ENCODE data around the gene SEPTIN11. TPM values are rescaled to one million over a fixed set of nuclear protein-coding genes. Genes with fewer than 3 reads are reported as not detected.
"Not testable (repeated sequence)": the region's sequence is repeated elsewhere in the genome, so short reads cannot be mapped to it uniquely, and the experiment has no call there.

Gene SEPTIN11
- total RNA-seq, 2 donors from 2014 or later: 101 to 135 TPM

DNA sequence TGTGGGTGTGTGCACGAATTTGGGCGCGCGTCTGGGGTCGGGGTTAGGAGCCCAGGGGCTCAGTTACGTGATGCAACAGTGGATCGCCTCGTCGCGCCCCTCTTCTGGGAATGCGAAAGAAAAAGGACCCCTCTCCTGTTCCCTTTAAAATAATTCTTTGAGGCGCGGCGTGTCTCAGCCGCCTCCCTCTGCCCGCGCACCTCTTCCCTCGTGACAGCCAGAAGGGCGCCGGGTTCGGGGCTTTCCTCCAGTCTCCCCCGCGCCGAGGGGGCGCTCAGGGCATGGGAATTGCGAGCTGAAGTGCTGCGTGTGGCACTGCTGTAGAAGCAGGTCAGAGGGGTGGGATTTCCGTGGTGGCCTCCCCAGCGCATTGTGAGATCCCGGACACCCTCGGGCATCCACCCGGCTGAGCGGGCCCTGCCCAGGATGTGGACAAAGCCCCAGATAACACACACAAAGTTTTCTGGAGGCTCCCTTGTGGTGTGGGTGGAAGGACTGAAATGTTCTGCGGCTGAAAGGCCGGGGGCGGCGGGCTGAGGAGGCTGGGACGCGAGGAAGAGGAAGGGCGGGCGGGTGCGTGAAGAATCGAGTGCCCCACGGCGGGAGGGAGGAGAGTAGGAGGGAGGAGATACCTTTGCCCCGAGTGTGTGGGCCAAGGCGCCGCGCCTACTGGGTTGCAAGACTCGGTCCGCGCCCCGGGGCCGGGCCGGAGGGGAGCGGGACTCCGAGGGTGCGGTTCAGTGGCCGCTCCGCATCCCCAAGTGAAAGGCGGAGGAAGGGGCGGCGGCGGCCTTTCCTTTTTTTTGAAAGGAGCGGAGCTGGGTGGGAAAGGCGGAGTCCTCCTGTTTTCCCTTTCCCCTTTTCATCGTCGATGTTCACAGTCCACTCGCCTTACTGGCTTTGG lies 752 bp downstream of the SEPTIN11 start:
- ATAC-seq: peak; percentile 73
- intact Hi-C loops (cut with DNase I, micrococcal nuclease): loop anchor here in 1 of 2 donors (10.0 kb wide), 1 partner anchor 94 kb away; no protein-coding TSS in a partner anchor
- peak; percentile 81 to 85 for DNase-seq

DNA sequence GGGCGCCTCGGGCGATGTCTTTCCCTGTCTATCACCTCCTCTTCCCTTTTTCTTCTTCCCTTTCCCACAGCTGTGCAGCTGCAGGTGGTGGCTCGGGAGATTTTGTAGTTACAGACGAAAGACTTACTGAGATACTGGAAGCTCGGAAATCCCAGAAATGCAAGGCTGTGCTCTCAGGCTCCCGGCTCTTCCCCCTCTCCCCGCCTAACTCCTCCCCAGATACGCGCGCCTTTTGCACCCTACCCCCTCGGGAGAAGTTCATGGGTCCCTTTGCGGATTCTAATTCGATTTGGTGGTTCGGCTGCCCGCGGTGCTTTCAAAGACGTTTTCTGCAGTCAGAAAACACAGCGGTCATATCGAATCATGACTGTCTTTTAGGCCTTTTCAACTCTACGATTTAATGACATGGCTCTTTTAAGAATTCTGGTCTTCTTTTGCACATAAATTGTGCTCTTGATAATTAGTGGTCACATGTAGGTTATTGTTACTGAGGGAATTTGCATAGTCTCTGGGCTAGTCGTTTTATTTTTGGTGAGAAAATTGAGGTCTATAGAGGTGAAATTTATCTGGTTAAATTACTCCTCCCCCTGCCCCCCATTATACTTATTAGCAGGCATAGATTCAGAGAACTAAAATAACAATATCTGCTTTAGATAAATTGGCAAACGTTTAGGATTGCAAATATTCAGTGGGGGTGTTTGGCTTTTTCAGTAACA lies 1.6 kb downstream of the SEPTIN11 start:
- DNase-seq (peak; percentile 28 to 37), ATAC-seq (no peak)
- intact Hi-C loops (cut with DNase I, micrococcal nuclease): loop anchor here in 1 of 2 donors (10.0 kb wide), 1 partner anchor 94 kb away; no protein-coding TSS in a partner anchor

DNA sequence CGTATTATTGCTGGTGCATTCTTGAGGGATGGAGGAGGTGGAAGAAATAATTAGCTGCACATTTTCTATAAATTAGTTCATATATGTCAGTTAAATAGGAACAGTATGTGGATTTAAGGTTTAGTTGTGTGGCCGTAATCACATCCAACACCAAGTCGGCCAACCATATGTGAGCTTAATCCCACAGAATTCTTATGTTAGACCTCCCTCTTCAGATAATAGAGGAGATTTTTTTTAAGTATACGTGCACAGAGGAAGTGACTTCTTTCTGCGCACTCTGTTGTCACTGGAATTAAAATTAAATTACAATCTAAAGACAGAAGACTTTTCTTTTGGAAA lies 2.1 kb downstream of the SEPTIN11 start:
- no peak for DNase-seq
- intact Hi-C loops (cut with DNase I, micrococcal nuclease): loop anchor here in 1 of 2 donors (10.0 kb wide), 1 partner anchor 93 kb away; no protein-coding TSS in a partner anchor
- no peak for ATAC-seq

DNA sequence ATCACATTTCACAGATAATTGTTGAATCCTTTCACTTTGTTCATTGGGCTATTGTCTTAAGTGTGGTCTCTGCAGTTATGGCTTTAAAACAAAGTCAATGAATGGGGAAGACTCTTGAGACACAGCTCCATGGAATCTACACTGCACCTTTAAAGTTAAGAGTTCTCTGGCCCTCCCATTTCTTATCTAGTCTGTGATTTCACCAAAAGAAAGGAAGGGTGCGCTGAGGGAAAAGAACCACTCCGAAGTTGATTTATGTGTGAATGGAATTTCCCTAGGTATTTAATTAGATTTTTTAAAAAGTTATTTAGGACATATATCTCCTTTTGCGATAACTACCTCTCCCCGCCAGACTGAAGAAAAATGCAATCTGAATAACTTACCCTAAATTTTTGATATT lies 2.5 kb downstream of the SEPTIN11 start:
- DNase-seq: no peak
- ATAC-seq: no peak
- intact Hi-C loops (cut with DNase I, micrococcal nuclease): loop anchor here in 1 of 2 donors (10.0 kb wide), 1 partner anchor 93 kb away; no protein-coding TSS in a partner anchor

GRCh38 chr4:76952656-76953582 lies 3.4 kb downstream of the SEPTIN11 start:
- DNase-seq (no peak), ATAC-seq (no peak)
- intact Hi-C loops (cut with DNase I, micrococcal nuclease): loop anchor here in 1 of 2 donors (10.0 kb wide), 1 partner anchor 92 kb away; no protein-coding TSS in a partner anchor

GRCh38 chr4:76953956-76954355 lies 4.4 kb downstream of the SEPTIN11 start:
- intact Hi-C loops (cut with DNase I, micrococcal nuclease): loop anchor here in 1 of 2 donors (10.0 kb wide), 1 partner anchor 91 kb away; no protein-coding TSS in a partner anchor
- DNase-seq: no peak

DNA sequence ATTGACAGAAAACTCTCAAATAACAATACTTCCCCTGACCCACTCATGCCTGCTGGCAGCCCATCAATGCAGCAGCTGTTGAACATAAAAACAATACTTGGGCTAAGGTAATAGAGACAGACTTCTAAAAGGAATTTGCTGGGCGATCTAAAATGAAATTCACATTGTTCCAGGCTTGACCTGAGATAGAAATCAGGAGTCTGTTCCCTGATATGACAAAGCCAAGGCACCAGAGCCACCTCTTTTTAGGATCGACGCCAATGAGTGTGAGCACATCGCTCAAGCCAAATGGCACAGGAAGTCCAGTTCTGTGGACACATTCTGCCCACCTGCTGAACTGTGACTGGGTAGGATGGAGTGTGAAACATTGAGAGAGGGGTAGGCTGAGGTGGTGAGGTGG lies 4.9 kb downstream of the SEPTIN11 start:
- ATAC-seq (no peak), DNase-seq (no peak)
- intact Hi-C loops (cut with DNase I, micrococcal nuclease): loop anchor here in 1 of 2 donors (10.0 kb wide), 1 partner anchor 90 kb away; no protein-coding TSS in a partner anchor

More at GRCh38 chr4:76953956-76954355, 4.4 kb downstream of the SEPTIN11 start:
- ATAC-seq: no peak

- ATAC-seq: no peak
- no peak for DNase-seq
- intact Hi-C loops (cut with DNase I, micrococcal nuclease): loop anchor here in 1 of 2 donors (10.0 kb wide), 1 partner anchor 90 kb away; no protein-coding TSS in a partner anchor
Measured at GRCh38 chr4:76955182-76955581, 5.6 kb downstream of the SEPTIN11 start.

DNA sequence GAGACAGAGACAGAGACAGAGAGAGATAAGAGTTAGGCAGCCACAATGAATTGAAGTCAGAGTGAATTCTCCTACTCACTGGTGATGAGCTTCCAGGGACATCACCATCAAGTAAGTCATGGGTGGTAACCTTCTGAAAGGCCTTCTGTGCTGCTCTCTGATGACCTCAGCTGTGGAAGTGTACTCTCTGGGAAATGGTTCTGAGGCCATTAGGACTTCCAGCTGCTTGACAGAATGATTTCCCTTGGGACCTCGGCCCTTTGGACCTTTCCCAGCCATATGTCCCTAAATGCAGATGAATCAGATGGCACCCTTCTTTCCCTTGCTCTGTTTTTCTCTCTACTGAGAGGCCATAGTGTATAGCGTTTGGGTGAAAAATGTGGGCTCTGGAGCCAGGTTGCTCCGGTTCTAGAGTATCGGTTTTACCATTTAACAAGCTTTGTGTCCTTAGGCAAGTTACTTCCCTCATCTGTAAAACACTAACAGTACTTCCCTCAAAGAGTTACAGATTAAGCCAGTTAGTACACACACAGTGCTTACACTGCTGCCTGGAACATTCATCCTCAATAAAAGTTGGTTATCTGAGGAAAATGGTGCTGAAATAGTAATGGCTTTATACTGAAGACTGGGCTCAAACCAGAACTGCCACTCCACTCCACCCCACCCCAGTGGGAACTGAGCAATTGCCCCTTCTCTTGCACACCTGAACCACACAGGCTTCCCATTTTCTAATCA lies 7.6 kb downstream of the SEPTIN11 start:
- intact Hi-C loops (cut with DNase I, micrococcal nuclease): loop anchor here in 1 of 2 donors (10.0 kb wide), 1 partner anchor 88 kb away; no protein-coding TSS in a partner anchor
- ATAC-seq (peak; percentile 89), DNase-seq (no peak)

- ATAC-seq (no peak), DNase-seq (no peak)
- intact Hi-C loops (cut with DNase I, micrococcal nuclease): loop anchor here in 1 of 2 donors (10.0 kb wide), 1 partner anchor 86 kb away; no protein-coding TSS in a partner anchor
Measured at GRCh38 chr4:76958891-76959290, 9.3 kb downstream of the SEPTIN11 start.

- intact Hi-C loops (cut with DNase I, micrococcal nuclease): no loop called here
- no peak for DNase-seq
Measured at GRCh38 chr4:76960014-76960413, 10.5 kb downstream of the SEPTIN11 start.

GRCh38 chr4:76962406-76963130 lies 13.0 kb downstream of the SEPTIN11 start:
- intact Hi-C loops (cut with DNase I, micrococcal nuclease): no loop called here
- DNase-seq: no peak
- no peak for ATAC-seq

More at GRCh38 chr4:76960014-76960413, 10.5 kb downstream of the SEPTIN11 start:
- peak; percentile 44 for ATAC-seq

DNA sequence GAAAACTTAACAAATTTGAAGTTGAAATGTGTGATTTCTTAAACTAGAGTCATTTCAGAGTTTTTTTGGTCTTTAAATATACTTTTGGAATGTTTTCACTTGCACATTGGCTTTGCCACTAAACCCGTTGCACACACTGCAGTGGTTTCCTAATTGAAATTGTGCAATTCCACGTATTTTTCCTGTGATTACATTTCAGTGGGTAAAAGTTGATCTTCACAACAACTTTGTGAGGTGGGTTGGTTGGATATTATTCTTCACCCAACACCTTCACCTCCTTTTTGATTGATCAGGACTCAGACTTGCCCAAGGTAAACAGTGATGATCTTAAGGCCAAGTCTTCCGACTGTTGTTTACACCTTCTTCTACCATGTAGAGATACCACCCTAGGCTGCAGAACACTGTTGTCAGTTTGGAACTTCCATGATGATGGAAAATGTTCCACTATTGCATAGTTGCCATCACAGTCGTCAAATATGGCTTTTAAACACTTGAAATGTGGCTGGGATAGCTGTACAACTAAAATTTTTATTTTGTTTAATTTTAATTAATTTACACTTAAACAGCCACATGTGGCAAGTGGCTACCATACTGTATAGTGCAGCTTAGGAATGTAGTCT lies 13.7 kb downstream of the SEPTIN11 start:
- intact Hi-C loops (cut with DNase I, micrococcal nuclease): no loop called here
- DNase-seq (no peak), ATAC-seq (no peak)

GRCh38 chr4:76963927-76964326 lies 14.4 kb downstream of the SEPTIN11 start:
- ATAC-seq; intact Hi-C loops (cut with DNase I, micrococcal nuclease); DNase-seq: not testable (repeated sequence)

DNA sequence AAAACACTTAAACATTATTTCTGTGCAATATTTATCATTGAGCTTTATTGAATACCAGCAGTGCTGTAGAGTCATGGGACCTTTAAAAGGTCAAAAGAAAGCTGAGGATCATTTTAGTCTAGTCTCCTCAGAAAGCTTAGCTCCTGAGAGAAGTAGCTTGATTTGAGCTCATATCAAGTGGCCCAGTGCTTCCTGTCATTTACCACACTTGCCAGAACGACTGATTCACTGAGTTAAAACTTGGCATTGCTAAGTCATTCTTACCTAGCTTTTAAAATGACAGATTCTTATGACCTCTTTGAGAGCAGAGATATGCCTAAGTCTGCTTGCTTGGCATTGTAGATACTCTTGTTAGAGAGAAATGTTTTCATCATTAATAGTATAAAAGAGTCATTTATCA lies 15.2 kb downstream of the SEPTIN11 start:
- DNase-seq: no peak
- no peak for ATAC-seq
- intact Hi-C loops (cut with DNase I, micrococcal nuclease): no loop called here

DNA sequence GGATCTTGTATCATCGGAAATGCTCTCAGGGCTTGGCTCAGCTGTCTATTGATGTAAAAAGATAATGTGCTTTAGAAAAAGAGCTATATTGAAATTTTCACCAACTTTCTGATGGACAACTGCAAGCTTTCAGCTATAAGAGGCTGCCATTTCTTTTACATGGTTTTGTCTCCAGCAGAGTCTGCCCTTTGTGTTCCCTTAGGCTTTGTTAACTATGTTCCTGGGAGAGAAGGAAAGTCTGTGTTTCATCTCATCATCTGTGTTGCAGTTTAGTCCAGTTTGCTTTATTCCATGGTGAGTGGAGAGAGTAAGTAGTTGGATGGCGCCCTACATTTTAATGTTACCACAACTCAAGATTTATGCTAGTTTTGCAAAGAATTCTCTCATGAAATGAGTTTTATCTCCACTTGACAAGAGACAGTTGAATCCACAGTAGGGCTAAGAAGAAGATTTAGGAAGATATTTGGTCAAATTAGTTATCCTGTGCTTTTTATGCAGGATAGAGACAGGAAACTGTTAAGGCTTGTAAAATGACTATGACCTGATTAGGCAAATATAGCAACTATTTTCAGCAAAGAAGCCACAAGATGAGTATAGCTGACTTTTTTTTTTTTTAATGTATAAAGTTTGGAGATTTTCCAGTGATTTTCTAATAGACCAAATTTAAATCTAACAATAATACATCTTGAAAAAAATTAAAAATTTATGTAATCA lies 16.5 kb downstream of the SEPTIN11 start:
- ATAC-seq: no peak
- intact Hi-C loops (cut with DNase I, micrococcal nuclease): no loop called here
- DNase-seq: no peak

Measured in left colon (tissue), 2 donors.